Heart left ventricle (tissue), 13 donors: ENCODE data around the gene BACH2.

ENCODE experiments used
- POLR2A ChIP-seq, 2 donors: fragments of 450-650 bp; IDR thresholded peaks; one replicate each; pipeline ENCODE4 v1.6.1; 2017; ENCODE audit warnings: antibody characterized with exemption in 2 of 2, mild to moderate bottlenecking in 2 of 2, moderate library complexity in 2 of 2
- TF ChIP-seq, protein P1 (sequence below), 12 donors: fragments of 200-600 bp; sonication (generic) in 4 of 12; IDR thresholded peaks; one replicate each; pipeline versions ENCODE4 v1.5.0 to v1.8.0; 2018 to 2022; ENCODE audit warnings: antibody characterized with exemption in 12 of 12, mild to moderate bottlenecking in 5 of 12
- donor health status: ischemic (EF 13 %, LVEDD 7.1; RV severe dilation, severe dysfunction).
- donor health status: DM: no; HTN: yes; CAD: no.
- donor health status: DM: no; HTN: no; CAD: no.
- donor health status: ischemic (EF 25% LVEDD 6.9; RV normal size, moderate dysfunction).
- donor health status: ischemic (EF 25% LVEDD 5.7; RV mildly dilated, moderate dysfunction).
- donor health status: ischemic (EF 35%, LVEDD 5.7; RV mildly dilated, moderate dysfunction).
- donor health status: nonischemic (EF 11% LVEDD 7.7; RV severe dilation, severe dysfunction).
- donor health status: DM: yes; HTN: yes; CAD: no.
- donor health status: PGD.
- donor health status: ischemic (EF 29% LVEDD 5.4; RV normal size, mild dysfunction).
- donor health status: nonischemic (EF 23%, LVEDD 6.1; RV moderate dilation, normal function).

- TF ChIP-seq, protein P1, sequence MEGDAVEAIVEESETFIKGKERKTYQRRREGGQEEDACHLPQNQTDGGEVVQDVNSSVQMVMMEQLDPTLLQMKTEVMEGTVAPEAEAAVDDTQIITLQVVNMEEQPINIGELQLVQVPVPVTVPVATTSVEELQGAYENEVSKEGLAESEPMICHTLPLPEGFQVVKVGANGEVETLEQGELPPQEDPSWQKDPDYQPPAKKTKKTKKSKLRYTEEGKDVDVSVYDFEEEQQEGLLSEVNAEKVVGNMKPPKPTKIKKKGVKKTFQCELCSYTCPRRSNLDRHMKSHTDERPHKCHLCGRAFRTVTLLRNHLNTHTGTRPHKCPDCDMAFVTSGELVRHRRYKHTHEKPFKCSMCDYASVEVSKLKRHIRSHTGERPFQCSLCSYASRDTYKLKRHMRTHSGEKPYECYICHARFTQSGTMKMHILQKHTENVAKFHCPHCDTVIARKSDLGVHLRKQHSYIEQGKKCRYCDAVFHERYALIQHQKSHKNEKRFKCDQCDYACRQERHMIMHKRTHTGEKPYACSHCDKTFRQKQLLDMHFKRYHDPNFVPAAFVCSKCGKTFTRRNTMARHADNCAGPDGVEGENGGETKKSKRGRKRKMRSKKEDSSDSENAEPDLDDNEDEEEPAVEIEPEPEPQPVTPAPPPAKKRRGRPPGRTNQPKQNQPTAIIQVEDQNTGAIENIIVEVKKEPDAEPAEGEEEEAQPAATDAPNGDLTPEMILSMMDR (IDR thresholded peaks at IDR 0.05), result no peak
- TF ChIP-seq POLR2A (IDR thresholded peaks at IDR 0.05), result no peak
Observed at GRCh38 chr6:90218959-90219208, 77.8 kb downstream of the BACH2 start.
